ENCODE measurements around the gene IMP4. TPM values are rescaled to one million over a fixed set of nuclear protein-coding genes. Genes with fewer than 3 reads are reported as not detected.

The IMP4 gene
- total RNA-seq, 1 experiment from 2014 or later = 101 TPM

GRCh38 chr2:130327703-130328527 lies 14.8 kb upstream of the IMP4 start:
- no peak overlapping the region for H2BK12ac ChIP-seq (ENCODE audit: insufficient read length, low read depth, low read length)
- no peaks in the 10 kb centered on the region for H3K79me2 ChIP-seq (ENCODE audit: insufficient read depth, low read length)
- no peaks in the 10 kb centered on the region for H3K23me2 ChIP-seq (ENCODE audit: insufficient read length, low read depth, low read length, poor library complexity, severe bottlenecking)
- peaks cover 0 to 6% of the 10 kb centered on the region in 2 experiments; a peak in 2 of 5 replicates for H3K9me3 Mint-ChIP-seq
- no peak overlapping the region for H3K4me2 ChIP-seq (ENCODE audit: insufficient read depth, insufficient read length, low read length)
- H3K4ac ChIP-seq (ENCODE audit: low read depth, low read length) = no peak overlapping the region
- no peaks in the 10 kb centered on the region for H3K9me3 ChIP-seq (ENCODE audit: control insufficient read depth, low read depth, low read length)
- no peak overlapping the region for H3K18ac ChIP-seq (ENCODE audit: insufficient read length, low read depth, low read length)
- no peak overlapping the region for H3K56ac ChIP-seq (ENCODE audit: insufficient read length, low read depth, low read length)
- no peak overlapping the region for H3T11ph ChIP-seq (ENCODE audit: low read length)
- H3K27me3 Mint-ChIP-seq (ENCODE audit: low read depth) = peaks cover 61% of the 10 kb centered on the region
- H3K4me1 ChIP-seq (ENCODE audit: insufficient read depth, low read length) = no peaks in the 10 kb centered on the region
- no peak overlapping the region for H3K27ac Mint-ChIP-seq
- H4K5ac ChIP-seq (ENCODE audit: insufficient read length, low read depth, low read length) = no peak overlapping the region
- no peak overlapping the region for H2BK15ac ChIP-seq (ENCODE audit: low read depth, low read length)
- DNase-seq = peak; percentile 83
- no CpG with 5 or more reads among the region's 43 CpGs for WGBS (ENCODE audit: extremely low coverage, insufficient read length, low lambda C conversion rate)
- no peak overlapping the region for H2AFZ ChIP-seq (ENCODE audit: low read length)
- peak; percentile 57 for TF ChIP-seq CTCF (conservative IDR thresholded peaks at IDR 0.05)
- no peak overlapping the region for H4K91ac ChIP-seq (ENCODE audit: insufficient read length, low read depth, low read length)
- no peaks in the 10 kb centered on the region for H3K27me3 ChIP-seq (ENCODE audit: insufficient read depth, low read length)
- peaks cover 12% of the 10 kb centered on the region in 2 experiments for H3K4me1 Mint-ChIP-seq
- no peak overlapping the region for H2BK120ac ChIP-seq (ENCODE audit: low read depth, low read length, poor library complexity, severe bottlenecking)
- H3K14ac ChIP-seq (ENCODE audit: insufficient read depth, low read length) = no peak overlapping the region
- no peak overlapping the region for H3K27ac ChIP-seq (ENCODE audit: insufficient read length, low read depth, low read length)
- H4K20me1 ChIP-seq (ENCODE audit: control insufficient read depth, insufficient read depth, insufficient read length) = no peaks in the 10 kb centered on the region
- peak overlapping the region; percentile 48 to 55 for H3K4me3 Mint-ChIP-seq
- H3K9ac ChIP-seq (ENCODE audit: extremely low read depth, insufficient read length, low read length) = no peak overlapping the region
- no peak overlapping the region for H2BK5ac ChIP-seq (ENCODE audit: insufficient read length, low read length)
- H3K79me1 ChIP-seq (ENCODE audit: insufficient read depth, low read depth, low read length, poor library complexity, severe bottlenecking) = no peaks in the 10 kb centered on the region
- H3K36me3 Mint-ChIP-seq (ENCODE audit: insufficient read depth in 1 of 3, low read depth in 3 of 3) = peaks cover 0 to 2% (median 0%) of the 10 kb centered on the region in 3 experiments; a peak in 1 of 7 replicates
- H2BK20ac ChIP-seq (ENCODE audit: low read depth, low read length, poor library complexity, severe bottlenecking) = no peak overlapping the region
- no peak overlapping the region for H2AK5ac ChIP-seq (ENCODE audit: insufficient read length, low read length)
- H3K23ac ChIP-seq (ENCODE audit: insufficient read length, low read depth, low read length) = no peak overlapping the region
- H4K8ac ChIP-seq (replicated peaks; ENCODE audit: insufficient read length, low read depth, low read length) = no peak overlapping the region

Measured in H9 (cell line).